DND-41 (cell line): ENCODE measurements around the gene SNX10.

Experiments
- CTCF ChIP-seq: IDR thresholded peaks from 2 replicates; pipeline ENCODE4 v1.5.1; 2012; ENCODE audit warnings: borderline replicate concordance, low read length, moderate library complexity, mild to moderate bottlenecking; ENCODE audit not compliant: poor library complexity, severe bottlenecking; ENCODE audit errors: extremely low read depth
- EZH2 ChIP-seq: IDR thresholded peaks from 3 replicates; pipeline ENCODE4 v1.6.1; 2012; ENCODE audit warnings: borderline replicate concordance, low read depth, mild to moderate bottlenecking, moderate library complexity, low read length, inconsistent platforms; ENCODE audit not compliant: severe bottlenecking

- TF ChIP-seq EZH2: no peak
- no peak for TF ChIP-seq CTCF
Observed at GRCh38 chr7:26279405-26279804, 12.3 kb upstream of the SNX10 start.
